AML-193 (cell line): ENCODE results near the gene RNF227.
"Not testable (repeated sequence)": the region's sequence is repeated elsewhere in the genome, so short reads cannot be mapped to it uniquely, and the experiment has no call there.

Source experiments
- DNase-seq, 2 experiments: peaks; one replicate each; lab custom pipeline; 2025; lab: John Stamatoyannopoulos, UW

The RNF227 gene

DNA sequence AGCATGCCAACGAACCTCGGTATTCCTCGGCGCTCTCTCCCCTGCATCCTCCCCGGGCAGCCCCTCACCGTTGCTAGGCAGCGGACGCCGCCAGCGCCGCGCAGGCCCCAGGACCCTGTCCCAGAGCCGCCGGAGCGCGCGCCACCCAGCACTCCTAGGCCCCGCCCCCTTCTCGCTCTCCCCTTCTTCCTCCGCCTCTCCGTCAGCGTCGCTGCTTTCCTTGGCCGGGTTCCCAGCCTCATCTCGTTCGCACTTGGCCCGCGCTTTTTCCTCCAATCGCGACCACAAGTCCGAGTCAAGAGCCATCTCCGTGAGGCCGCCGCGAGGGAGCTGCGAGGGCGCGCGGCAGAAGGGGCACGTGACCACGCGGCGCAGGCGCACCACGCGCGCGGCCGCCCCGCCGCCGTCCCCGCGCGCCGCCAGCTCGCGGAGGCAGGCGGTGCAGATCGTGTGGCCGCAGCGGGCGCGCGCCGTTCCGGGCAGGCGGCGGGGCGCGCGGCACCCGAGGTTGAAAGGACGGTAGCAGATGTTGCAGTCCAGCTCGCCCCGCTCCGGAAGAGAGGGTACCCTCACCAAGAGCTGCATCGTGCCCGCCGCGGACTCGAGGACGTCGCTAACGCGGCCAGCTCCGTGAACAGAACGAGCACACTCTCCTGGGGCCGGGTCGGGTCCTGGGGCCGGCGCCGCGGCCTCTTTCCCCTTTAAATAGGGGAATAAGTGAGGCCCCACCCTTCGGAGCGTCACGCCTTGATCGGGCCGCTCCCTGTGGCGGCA, at the start of gene RNF227:
RNF227 (minus strand) TSS at position 679 of the 774 bp plus-strand sequence; CDS start at position 585, 94 bp downstream.
- DNase-seq, result peak; percentile 65 to 74

- no peak for DNase-seq
Observed at GRCh38 chr17:7961421-7961820, 45.3 kb upstream of the RNF227 start.

- DNase-seq, result peak; percentile 48 to 67
Observed at GRCh38 chr17:7959503-7960253, 43.6 kb upstream of the RNF227 start.

- DNase-seq, result no peak
Observed at GRCh38 chr17:7956228-7956965, 40.3 kb upstream of the RNF227 start.

- no peak for DNase-seq
Observed at GRCh38 chr17:7955414-7956227, 39.5 kb upstream of the RNF227 start.

GRCh38 chr17:7953266-7953665, 37.2 kb upstream of the RNF227 start:
- not testable (repeated sequence) for DNase-seq

GRCh38 chr17:7951143-7951792, 35.2 kb upstream of the RNF227 start:
- DNase-seq, result no peak

- DNase-seq, result no peak
Observed at GRCh38 chr17:7950578-7950977, 34.5 kb upstream of the RNF227 start.

DNA sequence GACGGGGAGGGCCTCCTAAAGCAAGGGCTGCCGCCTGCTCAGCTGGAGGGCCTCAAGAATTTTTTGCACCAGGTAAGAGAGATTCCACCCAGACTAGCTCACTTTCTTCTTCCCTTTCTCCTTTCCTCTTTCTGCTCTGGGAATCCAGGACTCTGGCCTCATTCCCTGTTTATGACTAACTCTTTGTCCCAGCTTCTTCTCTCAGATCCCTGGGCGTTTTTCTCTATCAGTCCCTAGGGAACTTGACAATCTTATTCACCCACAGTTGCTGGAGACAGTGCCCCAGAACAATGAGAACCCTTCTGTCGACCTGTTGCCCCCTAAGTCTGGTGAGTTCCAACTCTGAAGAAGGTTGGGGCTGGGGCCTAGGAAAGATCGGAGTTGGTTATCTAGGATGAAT, 31.6 kb upstream of the RNF227 start:
- no peak for DNase-seq

DNA sequence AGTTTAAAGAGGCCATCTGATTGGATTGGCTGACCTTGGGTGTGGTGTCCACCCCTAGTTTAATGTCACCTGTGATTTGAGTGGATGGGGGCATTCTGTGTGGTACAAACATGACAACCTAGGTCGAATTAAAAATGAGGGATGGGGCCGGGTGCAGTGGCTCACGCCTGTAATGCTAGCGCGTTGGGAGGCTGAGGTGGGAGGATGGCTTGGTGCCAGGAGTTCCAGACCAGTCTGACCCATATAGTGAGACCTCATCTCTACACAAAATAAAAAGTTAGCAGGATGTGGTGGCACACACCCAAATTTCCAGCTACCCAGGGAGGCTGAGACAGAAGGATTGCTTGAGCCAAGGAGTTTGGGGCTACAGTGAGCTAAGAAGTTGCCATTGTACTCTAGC, 30.4 kb upstream of the RNF227 start:
- DNase-seq, result no peak

DNA sequence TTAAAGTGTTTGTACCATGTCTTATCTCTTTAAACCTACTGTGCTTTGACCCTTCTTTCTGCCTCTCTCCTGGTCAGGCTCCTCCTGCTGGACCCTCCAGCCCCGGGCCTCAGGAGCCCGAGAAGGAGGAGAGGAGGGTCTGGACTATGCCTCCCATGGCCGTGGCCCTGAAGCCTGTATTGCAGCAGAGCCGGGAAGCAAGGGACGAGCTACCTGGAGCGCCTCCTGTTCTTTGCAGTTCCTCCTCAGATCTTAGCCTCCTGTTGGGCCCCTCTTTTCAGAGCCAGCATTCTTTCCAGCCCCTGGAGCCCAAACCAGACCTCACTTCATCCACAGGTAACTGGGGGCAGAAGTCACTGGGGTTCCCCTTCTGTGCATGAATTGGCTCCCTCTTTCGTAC, 29.6 kb upstream of the RNF227 start:
- no peak for DNase-seq

DNA sequence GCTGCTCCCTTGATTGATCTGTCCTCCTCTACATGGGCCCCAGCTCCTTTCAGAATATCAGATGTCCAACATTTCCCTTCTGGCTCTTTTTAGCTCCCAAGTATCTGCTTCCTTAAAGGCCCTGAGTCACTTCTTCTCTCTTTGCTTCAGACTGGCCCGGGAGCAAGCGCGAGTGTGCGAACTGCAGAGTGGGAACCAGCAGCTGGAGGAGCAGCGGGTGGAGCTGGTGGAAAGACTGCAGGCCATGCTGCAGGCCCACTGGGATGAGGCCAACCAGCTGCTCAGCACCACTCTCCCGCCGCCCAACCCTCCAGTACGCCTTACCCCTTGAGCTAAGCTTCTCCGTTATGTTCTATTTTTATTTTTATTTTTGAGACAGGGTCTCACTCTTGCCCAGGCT, 28.2 kb upstream of the RNF227 start:
- DNase-seq, result no peak

DNA sequence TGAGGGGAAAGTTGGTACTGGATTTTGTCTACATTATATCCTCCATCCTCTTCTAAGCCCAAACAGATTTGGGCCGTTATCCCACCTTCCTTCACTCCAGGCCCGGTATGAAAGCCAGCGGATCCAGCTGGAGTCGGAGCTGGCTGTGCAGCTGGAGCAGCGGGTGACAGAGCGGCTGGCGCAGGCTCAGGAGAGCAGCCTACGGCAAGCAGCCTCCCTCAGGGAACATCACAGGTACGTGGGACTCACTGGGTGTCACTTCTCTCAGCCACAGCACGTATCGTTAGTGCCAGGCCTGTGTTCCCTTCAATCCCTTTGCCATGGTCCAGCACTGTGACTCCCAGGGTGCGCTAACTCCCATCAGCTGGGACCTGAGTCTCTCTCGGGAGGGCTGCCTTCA, 27.2 kb upstream of the RNF227 start:
- no peak for DNase-seq

DNA sequence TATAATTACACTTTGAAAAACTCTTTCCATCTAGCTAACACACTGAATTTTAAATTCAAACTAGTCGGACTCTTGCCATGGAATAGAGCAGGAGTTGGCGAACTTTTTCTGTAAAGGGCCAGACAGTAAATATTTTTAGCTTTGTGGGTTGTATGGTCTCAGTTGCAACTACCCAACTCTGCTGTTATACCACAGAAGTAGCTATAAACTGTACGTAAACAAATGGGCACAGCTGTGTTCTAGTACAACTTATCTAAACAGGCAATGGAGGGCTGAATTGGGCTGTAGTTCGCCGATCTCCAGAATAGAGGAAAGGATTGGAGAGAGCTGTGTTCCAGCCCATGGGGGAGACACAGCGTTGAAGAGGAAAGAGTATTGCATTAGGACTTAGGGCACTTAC, 24.7 kb upstream of the RNF227 start:
- DNase-seq, result no peak

- DNase-seq, result no peak
Observed at GRCh38 chr17:7940034-7940433, 23.9 kb upstream of the RNF227 start.

- DNase-seq, result no peak
Observed at GRCh38 chr17:7935859-7936258, 19.8 kb upstream of the RNF227 start.

GRCh38 chr17:7932949-7933348, 16.9 kb upstream of the RNF227 start:
- peak; percentile 18 to 39 for DNase-seq

GRCh38 chr17:7932483-7932891, 16.4 kb upstream of the RNF227 start:
- DNase-seq, result no peak

- DNase-seq, result peak; percentile 82 to 88
Observed at GRCh38 chr17:7931709-7932482, 15.8 kb upstream of the RNF227 start, which contains the start of the genes CNTROB and TRAPPC1. Gene CNTROB (plus strand): TSS chr17:7932206. CDS start chr17:7933080, 874 bp downstream. Gene TRAPPC1 (minus strand): TSS chr17:7931946. CDS start chr17:7931829, 117 bp downstream.
